GM13977 (cell line): ENCODE data around the gene TMEM52B.
"Not testable (repeated sequence)": the region's sequence is repeated elsewhere in the genome, so short reads cannot be mapped to it uniquely, and the experiment has no call there.

Experiments used
- DNase-seq: peaks from one replicate; pipeline ENCODE4 v3.0.0; 2012; ENCODE audit warnings: low spot score
- in situ Hi-C: fragments of 300-500 bp; cut with MboI; formaldehyde crosslinking; loops from one replicate; pipeline ENCODE4 v1.12.0; 2022; ENCODE audit warnings: low sequenced_read_pairs, low pct_unique_long_range_greater_than_20kb, mixed read lengths, inconsistent platforms; ENCODE audit not compliant: unreplicated experiment
- TF ChIP-seq, protein P1 (sequence below): IDR thresholded peaks from 2 replicates; pipeline ENCODE4 v1.5.1; 2012; ENCODE audit warnings: mild to moderate bottlenecking, control low read depth; ENCODE audit not compliant: insufficient read depth; ENCODE audit errors: extremely low read depth, missing control alignments

The TMEM52B gene

GRCh38 chr12:10179776-10180181, 947 bp downstream of the TMEM52B start:
- in situ Hi-C loops, result no loop called here
- no peak for DNase-seq
- TF ChIP-seq, protein P1, sequence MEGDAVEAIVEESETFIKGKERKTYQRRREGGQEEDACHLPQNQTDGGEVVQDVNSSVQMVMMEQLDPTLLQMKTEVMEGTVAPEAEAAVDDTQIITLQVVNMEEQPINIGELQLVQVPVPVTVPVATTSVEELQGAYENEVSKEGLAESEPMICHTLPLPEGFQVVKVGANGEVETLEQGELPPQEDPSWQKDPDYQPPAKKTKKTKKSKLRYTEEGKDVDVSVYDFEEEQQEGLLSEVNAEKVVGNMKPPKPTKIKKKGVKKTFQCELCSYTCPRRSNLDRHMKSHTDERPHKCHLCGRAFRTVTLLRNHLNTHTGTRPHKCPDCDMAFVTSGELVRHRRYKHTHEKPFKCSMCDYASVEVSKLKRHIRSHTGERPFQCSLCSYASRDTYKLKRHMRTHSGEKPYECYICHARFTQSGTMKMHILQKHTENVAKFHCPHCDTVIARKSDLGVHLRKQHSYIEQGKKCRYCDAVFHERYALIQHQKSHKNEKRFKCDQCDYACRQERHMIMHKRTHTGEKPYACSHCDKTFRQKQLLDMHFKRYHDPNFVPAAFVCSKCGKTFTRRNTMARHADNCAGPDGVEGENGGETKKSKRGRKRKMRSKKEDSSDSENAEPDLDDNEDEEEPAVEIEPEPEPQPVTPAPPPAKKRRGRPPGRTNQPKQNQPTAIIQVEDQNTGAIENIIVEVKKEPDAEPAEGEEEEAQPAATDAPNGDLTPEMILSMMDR, result no peak

- in situ Hi-C loops, result no loop called here
- TF ChIP-seq, protein P1, result no peak
- no peak for DNase-seq
Observed at GRCh38 chr12:10182354-10183049, 3.7 kb downstream of the TMEM52B start.

DNA sequence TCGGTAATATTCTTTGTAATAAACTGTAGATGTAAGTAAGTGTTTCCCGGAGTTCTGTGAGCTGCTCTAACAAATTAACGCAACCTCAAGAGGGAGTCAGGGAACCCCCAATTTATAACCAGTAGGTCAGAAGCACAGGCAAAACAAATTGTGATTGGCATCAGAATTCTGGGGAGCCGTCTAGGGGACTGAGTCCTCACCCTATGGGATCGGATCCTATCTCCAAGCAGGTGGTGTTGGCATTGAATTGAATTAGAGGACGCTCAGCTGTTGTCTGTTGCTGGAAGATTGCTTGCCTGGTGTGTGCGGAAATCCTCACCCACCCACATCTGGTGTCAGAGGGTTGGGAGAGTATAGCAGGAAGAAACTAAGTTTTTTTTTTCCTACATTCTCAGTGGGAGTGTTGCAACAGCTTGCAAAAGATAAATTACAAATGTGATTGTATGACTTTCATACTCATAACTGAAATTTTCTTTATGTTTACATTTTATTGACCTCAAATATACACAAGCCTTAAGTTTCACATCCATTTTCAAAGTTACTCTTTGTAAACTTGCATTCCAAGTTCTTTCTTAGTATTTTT, 5.5 kb downstream of the TMEM52B start:
- in situ Hi-C loops, result no loop called here
- TF ChIP-seq, protein P1, result no peak
- DNase-seq, result no peak

- peak; percentile 40 for DNase-seq
- in situ Hi-C loops, result no loop called here
- TF ChIP-seq, protein P1, result no peak
Observed at GRCh38 chr12:10186299-10186698, 7.5 kb downstream of the TMEM52B start.

GRCh38 chr12:10186958-10187357, 8.1 kb downstream of the TMEM52B start:
- in situ Hi-C loops, DNase-seq: not testable (repeated sequence)

- in situ Hi-C loops, result no loop called here
- DNase-seq, result no peak
- TF ChIP-seq, protein P1, result no peak
Observed at GRCh38 chr12:10189653-10190052, 10.8 kb downstream of the TMEM52B start.

- TF ChIP-seq, protein P1, result peak; percentile 85
- peak; percentile 74 for DNase-seq
- in situ Hi-C loops, result no loop called here
Observed at GRCh38 chr12:10190558-10191388, 11.9 kb downstream of the TMEM52B start.
